Transverse colon (tissue), 4 donors: ENCODE results near the gene KLRC1.

Experiments used
- CTCF ChIP-seq, 5 experiments: fragments of 200-600 bp in 3 of 5; fragments of 450-650 bp in 2 of 5; sonication (generic) in 3 of 5; IDR thresholded peaks; 1 replicate in 2 of 5; 2 replicates in 3 of 5; pipeline ENCODE4 v1.5.1; 2016 to 2017; ENCODE audit warnings: antibody characterized with exemption in 5 of 5, inconsistent platforms in 3 of 5, mild to moderate bottlenecking in 2 of 5, moderate library complexity in 1 of 5
- EP300 ChIP-seq: sonication (generic); formaldehyde crosslinking; IDR thresholded peaks from one replicate; pipeline ENCODE4 v1.6.1; 2017; ENCODE audit warnings: antibody characterized with exemption, low read depth
- POLR2A ChIP-seq: fragments of 450-650 bp; IDR thresholded peaks from one replicate; pipeline ENCODE4 v1.6.1; 2016; ENCODE audit warnings: antibody characterized with exemption, mild to moderate bottlenecking, moderate library complexity
- POLR2AphosphoS5 ChIP-seq, 3 donors: sonication (generic); formaldehyde crosslinking; IDR thresholded peaks; one replicate each; pipeline ENCODE4 v1.6.1; 2016; ENCODE audit warnings: antibody characterized with exemption in 3 of 3

- no peak for TF ChIP-seq CTCF (IDR thresholded peaks at IDR 0.05)
- TF ChIP-seq POLR2A = no peak
- no peak for TF ChIP-seq EP300
- no peak for TF ChIP-seq POLR2AphosphoS5 (IDR thresholded peaks at IDR 0.05)
Measured at GRCh38 chr12:10491766-10492165, 38.6 kb upstream of the KLRC1 start.
